HepG2 (cell line): ENCODE data around the gene GPR101. TPM values are rescaled to one million over a fixed set of nuclear protein-coding genes. Genes with fewer than 3 reads are reported as not detected.
"Not testable (repeated sequence)": the region's sequence is repeated elsewhere in the genome, so short reads cannot be mapped to it uniquely, and the experiment has no call there.

Experiments used
- ATAC-seq: fragments of 200-7000 bp; cut with Tn5 transposase; 3 replicates; pipeline ENCODE4 v1.9.1; 2020; ENCODE audit warnings: mild to moderate bottlenecking, moderate library complexity
- BruUV-seq: library from RNA; stranded (reverse); fragments of 400-500 nt; replicated peaks from 2 replicates; lab custom pipeline; 2021; lab: Mats Ljungman, UMichigan
- CTCF ChIA-PET: fragments of 300-600 bp; formaldehyde crosslinking; extraction: SDS; loops from one replicate; lab custom pipeline; 2021; ENCODE audit warnings: low total read pairs, inconsistent platforms, low intra/inter-chr PET ratio; lab: Yijun Ruan, JAX
- POLR2A ChIA-PET: fragments of 350-600 bp; sonication (Branson Sonifier 250); formaldehyde crosslinking; loops from one replicate; lab custom pipeline; 2020; ENCODE audit warnings: antibody characterized with exemption, inconsistent platforms; lab: Yijun Ruan, JAX
- DNase-seq: peaks from one replicate; pipeline ENCODE4 v3.0.0-alpha.2; 2015; ENCODE audit warnings: low spot score
- FAIRE-seq: peaks from 3 replicates; lab custom pipeline; 2011; peaks lifted over from hg19 to GRCh38; lab: Jason Lieb, UNC
- H2AFZ ChIP-seq: one replicate; pipeline ENCODE4 v1.6.1; 2011; ENCODE audit warnings: low read length, inconsistent platforms
- H3K27ac ChIP-seq: fragments of 300-600 bp; 3 replicates; pipeline ENCODE4 v1.8.0; 2011; ENCODE audit warnings: mixed run types, mild to moderate bottlenecking, mixed read lengths, low read length, inconsistent platforms; ENCODE audit not compliant: insufficient read depth; ENCODE audit errors: extremely low read length
- H3K27me3 ChIP-seq, 2 experiments: fragments of 200-600 bp in 1 of 2; 2 replicates in 1 of 2; 3 replicates in 1 of 2; pipeline versions ENCODE4 v1.6.0 to v1.8.0; 2011; ENCODE audit warnings: low read length in 2 of 2, mild to moderate bottlenecking in 2 of 2, moderate library complexity in 2 of 2, inconsistent platforms in 1 of 2; ENCODE audit not compliant: insufficient read depth in 2 of 2, control insufficient read depth in 1 of 2
- H3K36me3 ChIP-seq, 2 experiments: fragments of 200-600 bp in 1 of 2; replicated peaks in 1 of 2; 2 replicates in 1 of 2; 3 replicates in 1 of 2; pipeline versions ENCODE4 v1.5.1 to v1.8.0; 2011; ENCODE audit warnings: low read length in 2 of 2, inconsistent platforms in 1 of 2; ENCODE audit not compliant: insufficient read depth in 2 of 2, control insufficient read depth in 1 of 2
- H3K4me1 ChIP-seq: 2 replicates; pipeline ENCODE4 v1.5.1; 2012; ENCODE audit warnings: low read length, inconsistent platforms; ENCODE audit not compliant: insufficient read depth
- H3K4me2 ChIP-seq: 2 replicates; pipeline ENCODE4 v1.6.0; 2011; ENCODE audit warnings: low read depth, low read length, inconsistent platforms
- H3K4me3 ChIP-seq, 3 experiments: fragments of 200-600 bp in 1 of 3; sonication (generic), shearing (Covaris generic) in 1 of 3; replicated peaks in 1 of 3; 2 replicates each; pipeline ENCODE4 v1.5.1; 2011 to 2016; ENCODE audit warnings: low read length in 3 of 3, inconsistent platforms in 2 of 3, low read depth in 2 of 3, mild to moderate bottlenecking in 2 of 3, control low read depth in 1 of 3, mixed read lengths in 1 of 3; ENCODE audit not compliant: insufficient read depth in 1 of 3
- H3K79me2 ChIP-seq: one replicate; pipeline ENCODE4 v1.6.1; 2011; ENCODE audit warnings: low read length, inconsistent platforms; ENCODE audit not compliant: insufficient read depth
- H3K9ac ChIP-seq: 2 replicates; pipeline ENCODE4 v1.6.0; 2011; ENCODE audit warnings: mild to moderate bottlenecking, low read depth, low read length, inconsistent platforms; ENCODE audit not compliant: insufficient read depth
- H3K9me3 ChIP-seq: 2 replicates; pipeline ENCODE4 v1.5.1; 2012; ENCODE audit warnings: mild to moderate bottlenecking, low read length
- H4K20me1 ChIP-seq: 2 replicates; pipeline ENCODE4 v1.6.0; 2011; ENCODE audit warnings: inconsistent platforms, mild to moderate bottlenecking, low read length, moderate library complexity; ENCODE audit not compliant: insufficient read depth
- LBX2 ChIP-seq: sonication (generic); formaldehyde crosslinking; IDR thresholded peaks from 2 replicates; pipeline ENCODE4 v1.5.0; 2020; ENCODE audit warnings: missing genetic modification reagents, mild to moderate bottlenecking, borderline replicate concordance
- PAXIP1 ChIP-seq: sonication (generic); formaldehyde crosslinking; conservative IDR thresholded peaks from 2 replicates; pipeline ENCODE4 v1.4.0; 2020; ENCODE audit warnings: mild to moderate bottlenecking, missing genetic modification reagents, moderate library complexity
- XBP1 ChIP-seq: sonication (generic); formaldehyde crosslinking; IDR thresholded peaks from 2 replicates; pipeline ENCODE4 v1.5.0; 2020; ENCODE audit warnings: missing genetic modification reagents
- ZFAT ChIP-seq: sonication (generic); formaldehyde crosslinking; conservative IDR thresholded peaks from 2 replicates; pipeline ENCODE4 v1.8.1; 2023; ENCODE audit warnings: missing genetic modification reagents, inconsistent platforms
- ZNF317 ChIP-seq: sonication (generic); formaldehyde crosslinking; IDR thresholded peaks from 2 replicates; pipeline ENCODE4 v1.5.0; 2020; ENCODE audit warnings: mild to moderate bottlenecking, missing genetic modification reagents
- ZNF333 ChIP-seq: sonication (generic); formaldehyde crosslinking; IDR thresholded peaks from 2 replicates; pipeline ENCODE4 v1.4.0; 2020; ENCODE audit warnings: mild to moderate bottlenecking, missing genetic modification reagents, borderline replicate concordance
- ZNF724P ChIP-seq: sonication (generic); formaldehyde crosslinking; IDR thresholded peaks from 2 replicates; pipeline ENCODE4 v1.8.0; 2022; ENCODE audit warnings: missing genetic modification reagents, borderline replicate concordance
- WGBS: methylation state at CpG from one replicate; pipeline ENCODE4 v1.1.6; 2017; ENCODE audit warnings: low lambda C conversion rate; 5-methylcytosine and 5-hydroxymethylcytosine counted together
- in situ Hi-C: cut with HindIII; loops from 2 replicates; pipeline ENCODE4 v1.10.0; 2017; ENCODE audit warnings: low pct_unique_long_range_greater_than_20kb; ENCODE audit not compliant: extremely low pct_ligation_motif_present
- intact Hi-C: fragments of 100-400 bp; cut with micrococcal nuclease; formaldehyde crosslinking; loops from one replicate; pipeline ENCODE4 v1.10.0; 2022; ENCODE audit not compliant: unreplicated experiment
- polyA plus RNA-seq, 8 experiments: library from polyadenylated mRNA; depleted of rRNA in 3 of 8; stranded (reverse) in 7 of 8; unstranded in 1 of 8; fragments of >200 nt; fragmentation: Illumina TruSeq in 4 of 8; extraction: Trizol in 4 of 8; gene quantifications; 2 replicates each; pipeline versions ENCODE4 v1.2.1 to v1.2.3, GENCODE V29; 2011 to 2016; ENCODE audit warnings: low read depth in 4 of 8, missing spikeins in 1 of 8, mixed read lengths in 1 of 8; ENCODE audit not compliant: insufficient read depth in 1 of 8
- total RNA-seq, 5 experiments: library from RNA; depleted of rRNA; stranded (reverse); fragments of >200 nt; fragmentation: Illumina TruSeq; extraction: Trizol; gene quantifications; 2 replicates each; pipeline ENCODE4 v1.2.3, GENCODE V29; 2016; ENCODE audit warnings: low read depth in 1 of 5

Gene GPR101
- total and polyA plus RNA-seq, 2 of the 13 experiments (the other 11 are each of a cell fraction or from before 2014, with no cell fraction given): not detected

GRCh38 chrX:137025930-137026329 is 7.9 kb downstream of the GPR101 start:
- no peak for ATAC-seq
- Histone ChIP-seq H3K27me3 (peaks cover 0 to 3% of the 10 kb centered on the region in 2 experiments; a peak in 1 of 5 replicates), H2AFZ (no peak overlapping the region), H3K4me3 (no peak overlapping the region), H3K9ac (no peak overlapping the region), H3K4me1 (no peaks in the 10 kb centered on the region), H4K20me1 (no peaks in the 10 kb centered on the region), H3K36me3 (no peaks in the 10 kb centered on the region), H3K4me2 (no peak overlapping the region), H3K9me3 (no peaks in the 10 kb centered on the region), H3K79me2 (no peaks in the 10 kb centered on the region), H3K27ac (no peak overlapping the region)
- BruUV-seq: no TSS peak
- no peak for DNase-seq
- ChIA-PET POLR2A (no interaction called here), CTCF (no interaction called here)
- TF ChIP-seq ZNF333 (CRISPR knock-in tag): no peak
- no peak for TF ChIP-seq ZNF317 (CRISPR knock-in tag)
- TF ChIP-seq ZNF724P: no peak
- no peak for TF ChIP-seq ZFAT (CRISPR knock-in tag)
- no peak for TF ChIP-seq LBX2
- TF ChIP-seq PAXIP1 (CRISPR knock-in tag): no peak
- TF ChIP-seq XBP1 (CRISPR knock-in tag): no peak
- 2% methylated on average over 5 of the region's 5 CpGs for WGBS
- intact Hi-C loops: no loop called here
- FAIRE-seq: no peak
- in situ Hi-C loops: no loop called here

- FAIRE-seq, H3K9ac ChIP-seq, H3K4me2 ChIP-seq, H2AFZ ChIP-seq, DNase-seq, BruUV-seq, in situ Hi-C loops, POLR2A ChIA-PET, H3K9me3 ChIP-seq, H3K27ac ChIP-seq, CTCF ChIA-PET, H3K36me3 ChIP-seq, H3K27me3 ChIP-seq, H3K79me2 ChIP-seq, ATAC-seq, intact Hi-C loops, H3K4me3 ChIP-seq, H4K20me1 ChIP-seq, H3K4me1 ChIP-seq: not testable (repeated sequence)
- WGBS: no CpG with 5 or more reads among the region's 31 CpGs
Measured at GRCh38 chrX:137000236-137000635, 33.6 kb downstream of the GPR101 start.
